GM12873 (cell line): ENCODE results near the gene NCOA1.

Source experiments
- CTCF ChIP-seq: IDR thresholded peaks from 2 replicates; pipeline ENCODE4 v1.5.1; 2012; ENCODE audit warnings: low read depth, mild to moderate bottlenecking, moderate library complexity, low read length, control low read depth; ENCODE audit not compliant: insufficient read depth; ENCODE audit errors: missing control alignments

The NCOA1 gene

DNA sequence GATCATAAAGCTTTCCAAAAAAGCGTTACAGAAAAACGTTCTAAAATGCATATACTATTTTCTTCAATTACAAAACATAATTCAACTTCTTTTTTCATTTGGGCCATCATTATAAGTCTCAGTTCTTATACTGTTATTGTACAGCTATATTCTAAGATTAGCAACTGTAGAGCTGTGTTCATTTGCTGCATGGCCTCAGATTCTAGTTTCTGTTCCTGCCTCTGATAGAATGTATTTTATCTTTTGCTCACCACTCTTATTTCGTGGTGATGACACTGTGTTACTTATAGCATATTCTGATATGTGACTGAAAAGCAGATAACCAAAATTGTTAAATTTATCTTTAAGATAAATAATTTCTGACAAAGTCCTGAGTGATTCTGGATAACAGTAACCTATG is 234.9 kb downstream of the NCOA1 start:
- no peak for TF ChIP-seq CTCF

- TF ChIP-seq CTCF = no peak
Observed at GRCh38 chr2:24730481-24730880, 239.4 kb downstream of the NCOA1 start.

DNA sequence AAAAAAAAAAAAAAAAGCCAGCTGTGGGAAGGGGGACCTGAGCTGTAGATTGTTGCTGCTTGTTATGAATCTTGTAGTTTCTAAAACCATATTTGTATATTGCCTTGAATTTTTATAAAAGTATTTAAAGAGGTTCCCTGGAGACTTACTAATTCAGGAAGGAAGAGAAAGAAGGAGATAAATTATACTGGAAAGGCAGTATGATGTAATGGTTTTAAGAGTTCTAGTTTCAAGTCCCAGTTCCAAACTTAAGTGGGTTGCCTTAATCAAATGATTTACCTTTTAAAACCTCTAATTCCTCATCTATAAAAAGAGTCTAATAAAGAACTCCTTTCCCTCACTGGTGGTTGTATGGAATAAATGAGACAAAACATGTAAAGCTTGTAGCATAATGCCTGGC is 240.0 kb downstream of the NCOA1 start:
- no peak for TF ChIP-seq CTCF

DNA sequence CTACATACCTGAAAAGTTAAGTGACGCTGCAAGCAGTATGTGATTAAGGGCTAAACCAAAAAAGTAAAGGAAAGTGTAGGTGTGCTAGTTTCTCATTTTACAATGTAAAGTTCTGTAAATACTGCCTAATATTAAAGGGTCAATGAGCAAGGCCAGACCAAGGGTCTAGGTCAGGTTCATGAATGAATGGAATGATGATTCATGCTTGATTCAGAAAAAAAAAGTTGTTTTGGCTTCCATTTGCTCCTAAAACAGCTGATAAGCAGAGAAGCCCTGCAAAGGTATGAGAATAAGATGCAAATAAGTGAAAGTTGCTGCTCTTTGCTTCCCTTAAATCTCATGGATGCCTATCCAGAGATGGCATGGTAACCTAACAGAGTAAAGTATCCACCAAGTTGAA is 240.9 kb downstream of the NCOA1 start:
- no peak for TF ChIP-seq CTCF

DNA sequence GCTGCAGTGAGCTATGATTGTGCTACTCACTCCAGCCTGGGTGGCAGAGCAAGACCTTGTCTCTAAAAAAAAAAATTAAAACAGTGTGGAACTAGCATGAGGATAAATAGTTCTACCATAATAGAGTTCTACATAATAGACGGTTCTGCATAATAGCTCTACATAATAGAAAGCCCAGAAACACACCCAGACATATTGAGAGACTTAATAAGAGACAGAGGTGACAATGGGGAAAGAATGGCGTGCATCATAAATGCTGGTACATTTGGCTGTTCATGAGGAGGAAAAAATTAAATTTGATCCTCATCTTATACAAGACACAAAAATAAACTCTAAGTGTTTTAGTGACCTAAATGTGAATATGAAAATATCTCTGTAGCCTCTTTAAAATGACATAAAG is 243.7 kb downstream of the NCOA1 start:
- TF ChIP-seq CTCF = no peak

GRCh38 chr2:24739354-24740025 is 248.4 kb downstream of the NCOA1 start:
- no peak for TF ChIP-seq CTCF

GRCh38 chr2:24740142-24740541 is 249.1 kb downstream of the NCOA1 start:
- no peak for TF ChIP-seq CTCF
